GM12874 (cell line): ENCODE results near the gene PON1.

Source experiments
- TF ChIP-seq, protein P1 (sequence below): IDR thresholded peaks from 2 replicates; pipeline ENCODE4 v1.5.1; 2011; ENCODE audit warnings: low read depth, mild to moderate bottlenecking, control low read depth, low read length, moderate library complexity; ENCODE audit not compliant: insufficient read depth

Gene PON1

DNA sequence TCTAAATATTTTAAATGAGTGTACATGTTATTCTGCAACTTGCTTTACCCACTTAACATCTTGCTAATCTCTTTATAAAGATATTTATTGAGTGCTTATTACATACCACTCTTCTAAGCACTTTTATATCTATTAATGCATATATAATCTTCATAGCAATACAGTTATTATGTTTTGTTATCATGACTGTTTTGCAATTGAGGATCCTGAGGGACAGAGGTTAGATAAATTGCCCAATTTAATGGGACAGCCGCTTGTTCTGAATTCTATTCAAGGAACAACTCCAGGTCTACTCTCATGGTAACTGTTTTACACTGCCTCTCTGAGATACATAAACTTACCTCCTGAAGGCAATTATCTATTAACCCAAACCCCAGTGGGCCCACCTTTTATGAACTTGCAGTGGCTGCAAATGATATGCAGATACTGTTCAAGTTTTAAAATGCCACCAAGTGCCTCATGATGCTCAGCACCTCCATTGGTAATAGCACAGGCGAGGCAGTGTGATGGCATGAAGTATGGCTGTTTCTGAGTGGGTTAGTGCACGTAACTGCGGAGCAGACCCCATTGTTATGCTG is 60.5 kb downstream of the PON1 start:
- TF ChIP-seq, protein P1, sequence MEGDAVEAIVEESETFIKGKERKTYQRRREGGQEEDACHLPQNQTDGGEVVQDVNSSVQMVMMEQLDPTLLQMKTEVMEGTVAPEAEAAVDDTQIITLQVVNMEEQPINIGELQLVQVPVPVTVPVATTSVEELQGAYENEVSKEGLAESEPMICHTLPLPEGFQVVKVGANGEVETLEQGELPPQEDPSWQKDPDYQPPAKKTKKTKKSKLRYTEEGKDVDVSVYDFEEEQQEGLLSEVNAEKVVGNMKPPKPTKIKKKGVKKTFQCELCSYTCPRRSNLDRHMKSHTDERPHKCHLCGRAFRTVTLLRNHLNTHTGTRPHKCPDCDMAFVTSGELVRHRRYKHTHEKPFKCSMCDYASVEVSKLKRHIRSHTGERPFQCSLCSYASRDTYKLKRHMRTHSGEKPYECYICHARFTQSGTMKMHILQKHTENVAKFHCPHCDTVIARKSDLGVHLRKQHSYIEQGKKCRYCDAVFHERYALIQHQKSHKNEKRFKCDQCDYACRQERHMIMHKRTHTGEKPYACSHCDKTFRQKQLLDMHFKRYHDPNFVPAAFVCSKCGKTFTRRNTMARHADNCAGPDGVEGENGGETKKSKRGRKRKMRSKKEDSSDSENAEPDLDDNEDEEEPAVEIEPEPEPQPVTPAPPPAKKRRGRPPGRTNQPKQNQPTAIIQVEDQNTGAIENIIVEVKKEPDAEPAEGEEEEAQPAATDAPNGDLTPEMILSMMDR = no peak

DNA sequence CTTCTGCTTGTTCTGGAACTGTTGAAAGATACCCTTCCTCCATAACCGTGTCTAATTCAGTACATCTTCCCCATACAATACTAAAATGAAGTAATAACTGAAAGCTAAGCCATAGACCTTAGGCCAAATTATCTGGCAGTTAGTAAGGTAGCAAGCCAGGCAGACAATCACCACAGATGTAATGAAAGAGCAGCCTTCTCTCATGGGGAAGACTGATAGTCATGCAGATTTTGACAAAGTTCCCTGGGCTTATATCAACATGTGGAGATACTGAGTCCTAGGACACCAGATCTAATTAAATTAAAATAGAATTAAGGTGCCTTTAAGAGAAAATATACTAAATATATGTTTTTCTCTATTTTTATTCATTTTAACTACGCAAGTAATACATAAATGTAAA is 61.5 kb downstream of the PON1 start:
- TF ChIP-seq, protein P1 = no peak

DNA sequence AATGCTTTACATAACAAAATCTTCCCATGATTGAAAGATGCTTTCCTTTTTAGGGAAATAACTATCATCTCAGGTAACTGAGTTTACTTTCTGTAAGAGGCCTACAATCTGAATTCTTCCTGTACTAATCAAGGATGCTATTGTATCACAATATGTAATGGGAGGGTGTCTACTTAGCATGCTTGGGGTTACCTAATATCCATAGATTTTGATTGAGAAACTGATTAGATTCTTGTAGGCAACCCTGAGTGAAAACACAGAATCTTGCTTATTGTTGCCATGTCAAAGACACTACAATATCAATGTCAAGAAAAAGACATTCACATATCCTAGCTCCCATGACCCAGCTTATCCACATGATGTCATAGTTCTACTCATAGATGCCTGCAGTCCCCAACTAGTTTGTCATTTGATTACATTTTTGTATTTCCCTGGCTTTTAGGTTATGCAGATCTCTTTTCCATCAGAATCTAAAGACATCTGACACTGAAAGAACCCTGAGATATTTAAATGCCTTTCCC is 62.4 kb downstream of the PON1 start:
- TF ChIP-seq, protein P1 = no peak

DNA sequence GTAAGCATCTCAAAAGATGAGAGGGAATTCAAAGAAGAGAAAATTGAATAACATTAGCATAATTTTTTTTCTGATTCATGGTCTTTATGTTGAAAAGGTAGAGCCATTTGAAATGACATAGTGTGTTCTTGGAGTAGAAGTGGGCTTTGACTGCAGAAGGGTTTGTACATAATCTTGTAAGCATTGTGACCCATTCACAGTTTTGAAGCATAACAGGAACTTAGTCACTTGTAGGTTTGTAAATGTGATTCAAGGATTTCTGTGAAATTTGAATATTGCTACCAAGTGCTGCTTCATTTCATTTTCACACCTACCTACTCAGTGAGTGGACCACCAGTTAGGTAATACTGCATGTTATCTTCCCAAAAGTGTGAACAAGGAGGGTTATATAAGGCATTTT is 68.6 kb downstream of the PON1 start:
- TF ChIP-seq, protein P1 = no peak

DNA sequence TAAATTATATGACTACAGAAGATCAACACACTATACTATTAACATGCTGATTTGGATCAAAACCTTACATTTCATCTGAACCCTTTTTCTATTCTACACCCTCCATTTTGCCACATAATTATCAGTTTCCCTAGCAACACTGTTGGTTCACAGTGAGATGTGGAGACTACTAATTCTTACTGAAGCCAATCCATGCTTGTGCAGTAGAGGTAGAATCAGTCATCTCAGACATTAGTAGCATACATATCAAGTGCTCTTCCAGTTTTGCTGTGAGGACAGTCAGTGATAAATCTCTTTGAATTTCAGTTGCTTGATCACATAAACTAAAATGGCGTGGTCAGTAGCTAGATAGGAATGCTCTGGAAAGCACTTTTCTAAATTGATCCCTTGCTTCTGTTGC is 70.3 kb downstream of the PON1 start:
- TF ChIP-seq, protein P1 = no peak

DNA sequence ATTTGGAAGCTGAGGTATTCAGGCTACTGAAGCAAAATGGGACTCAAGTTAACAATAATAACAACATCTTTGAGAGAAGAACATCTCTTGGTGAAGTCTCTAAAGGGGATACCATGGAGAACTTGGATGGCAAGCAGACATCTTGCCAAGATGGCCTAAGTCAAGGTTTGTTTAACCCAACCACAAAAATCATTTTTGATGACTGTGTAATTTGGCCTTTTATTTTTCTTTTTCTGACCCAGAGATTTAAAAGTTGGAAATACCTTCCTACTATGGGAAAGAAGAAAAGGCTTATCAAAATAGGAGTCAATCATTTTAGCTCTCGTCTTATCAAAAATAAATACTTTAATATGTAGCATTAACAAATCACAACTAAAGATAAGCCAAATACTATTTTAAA is 72.4 kb downstream of the PON1 start:
- TF ChIP-seq, protein P1 = no peak

DNA sequence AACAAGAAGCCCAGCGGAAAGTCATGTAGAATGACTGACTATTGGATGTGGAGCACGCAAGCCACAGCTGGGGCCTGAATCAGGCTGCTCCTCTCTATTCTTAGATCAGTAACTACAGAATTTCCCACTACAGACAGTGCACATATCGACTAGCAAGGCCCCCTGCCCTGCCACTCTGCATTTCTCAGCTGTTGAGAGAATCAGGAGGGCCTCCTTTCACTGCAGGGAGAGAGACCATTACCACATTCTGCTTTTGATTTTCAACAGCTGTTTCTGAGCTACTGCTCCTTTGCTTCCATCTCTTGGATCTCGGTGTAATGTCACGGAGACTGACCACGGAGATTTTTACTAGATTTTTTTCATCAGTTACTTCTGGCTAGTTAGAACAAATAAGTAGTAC is 73.8 kb downstream of the PON1 start:
- TF ChIP-seq, protein P1 = no peak
